ENCODE results near the gene XRCC4. TPM values are rescaled to one million over a fixed set of nuclear protein-coding genes. Genes with fewer than 3 reads are reported as not detected.

XRCC4 gene
- total RNA-seq, 1 donor, result 5.0 TPM

GRCh38 chr5:83393504-83393866 lies 316.1 kb downstream of the XRCC4 start:
- no peaks in the 10 kb centered on the region for H3K27me3 ChIP-seq (ENCODE audit: insufficient read depth, low read length)
- no peak overlapping the region for H3K4me3 ChIP-seq (ENCODE audit: low read length)
- no peaks in the 10 kb centered on the region for H3K9me3 ChIP-seq (ENCODE audit: low read depth, low read length)

DNA sequence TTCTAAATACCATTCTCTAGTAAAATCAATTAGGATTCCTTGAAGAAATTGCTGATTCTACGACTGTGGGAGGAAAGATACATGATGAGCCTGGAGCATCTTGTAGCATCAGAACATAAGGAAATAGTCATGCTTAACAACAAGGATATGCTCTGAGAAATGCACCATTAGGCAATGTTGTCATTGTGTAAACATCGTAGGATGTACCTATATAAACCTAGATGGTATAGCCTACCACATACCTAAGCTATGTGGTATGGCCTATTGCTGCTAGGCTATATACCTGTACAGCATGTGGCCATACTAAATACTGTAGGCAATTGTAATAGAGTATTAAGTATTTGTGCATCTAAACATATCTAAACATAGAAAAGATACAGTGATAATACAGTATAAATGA lies 316.8 kb downstream of the XRCC4 start:
- no peaks in the 10 kb centered on the region for H3K9me3 ChIP-seq (ENCODE audit: low read depth, low read length)
- H3K27me3 ChIP-seq (ENCODE audit: insufficient read depth, low read length), result no peaks in the 10 kb centered on the region
- H3K4me3 ChIP-seq (ENCODE audit: low read length), result no peak overlapping the region
- no peaks in the 10 kb centered on the region for H3K4me1 ChIP-seq (ENCODE audit: insufficient read depth, low read length)

More at GRCh38 chr5:83393504-83393866, 316.1 kb downstream of the XRCC4 start:
- no peaks in the 10 kb centered on the region for H3K4me1 ChIP-seq (ENCODE audit: insufficient read depth, low read length)

DNA sequence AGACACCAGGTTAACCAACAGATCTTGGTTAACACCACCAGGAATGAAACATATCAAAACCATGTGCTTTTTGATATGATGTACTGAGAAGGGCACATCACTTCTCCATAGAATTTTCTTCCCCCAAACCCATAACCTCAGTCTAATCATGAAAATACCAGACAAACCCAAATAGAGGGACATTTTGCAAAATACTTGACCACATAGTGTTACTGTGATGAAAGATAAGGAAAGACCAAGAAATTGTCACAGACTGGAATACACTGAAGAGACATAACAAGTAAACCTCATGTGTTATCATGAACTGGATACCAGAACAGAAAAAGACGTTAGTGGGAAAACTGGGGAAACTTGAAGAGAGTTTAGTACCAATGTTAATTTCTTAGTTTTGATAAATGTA lies 319.3 kb downstream of the XRCC4 start:
- Histone ChIP-seq H3K4me1 (ENCODE audit: insufficient read depth, low read length) (peaks cover 18% of the 10 kb centered on the region), H3K9me3 (ENCODE audit: low read depth, low read length) (no peaks in the 10 kb centered on the region), H3K27me3 (ENCODE audit: insufficient read depth, low read length) (no peaks in the 10 kb centered on the region), H3K4me3 (ENCODE audit: low read length) (no peak overlapping the region)

- Histone ChIP-seq H3K9me3 (ENCODE audit: low read depth, low read length) (no peaks in the 10 kb centered on the region), H3K27me3 (ENCODE audit: insufficient read depth, low read length) (no peaks in the 10 kb centered on the region)
Measured at GRCh38 chr5:83397658-83398057, 320.3 kb downstream of the XRCC4 start.

GRCh38 chr5:83400241-83400640 lies 322.9 kb downstream of the XRCC4 start:
- no peak overlapping the region for H3K4me3 ChIP-seq (ENCODE audit: low read length)
- H3K27me3 ChIP-seq (ENCODE audit: insufficient read depth, low read length), result no peaks in the 10 kb centered on the region
- H3K9me3 ChIP-seq (ENCODE audit: low read depth, low read length), result no peaks in the 10 kb centered on the region
- H3K4me1 ChIP-seq (ENCODE audit: insufficient read depth, low read length), result peaks cover 24% of the 10 kb centered on the region

More at GRCh38 chr5:83397658-83398057, 320.3 kb downstream of the XRCC4 start:
- Histone ChIP-seq H3K4me1 (ENCODE audit: insufficient read depth, low read length) (peaks cover 21% of the 10 kb centered on the region), H3K4me3 (ENCODE audit: low read length) (no peak overlapping the region)

DNA sequence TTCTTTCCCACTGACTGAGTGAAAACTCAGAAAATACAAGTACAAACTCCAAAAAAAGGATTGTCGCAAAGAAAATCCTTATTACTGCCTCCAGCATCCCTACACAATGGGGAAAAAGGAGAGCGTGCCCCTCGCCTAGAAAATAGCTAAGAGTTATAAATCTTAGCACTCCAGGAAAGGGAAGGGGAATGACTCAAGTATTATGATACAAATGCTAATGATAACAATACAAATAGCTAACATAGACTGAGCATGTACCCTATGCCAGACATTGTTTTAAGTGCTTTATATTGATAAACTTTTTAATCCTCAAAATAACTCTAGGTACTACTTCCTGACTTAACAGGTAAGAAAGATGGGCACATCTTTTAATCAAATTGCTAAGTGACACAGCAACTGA lies 323.4 kb downstream of the XRCC4 start:
- no peaks in the 10 kb centered on the region for H3K27me3 ChIP-seq (ENCODE audit: insufficient read depth, low read length)

DNA sequence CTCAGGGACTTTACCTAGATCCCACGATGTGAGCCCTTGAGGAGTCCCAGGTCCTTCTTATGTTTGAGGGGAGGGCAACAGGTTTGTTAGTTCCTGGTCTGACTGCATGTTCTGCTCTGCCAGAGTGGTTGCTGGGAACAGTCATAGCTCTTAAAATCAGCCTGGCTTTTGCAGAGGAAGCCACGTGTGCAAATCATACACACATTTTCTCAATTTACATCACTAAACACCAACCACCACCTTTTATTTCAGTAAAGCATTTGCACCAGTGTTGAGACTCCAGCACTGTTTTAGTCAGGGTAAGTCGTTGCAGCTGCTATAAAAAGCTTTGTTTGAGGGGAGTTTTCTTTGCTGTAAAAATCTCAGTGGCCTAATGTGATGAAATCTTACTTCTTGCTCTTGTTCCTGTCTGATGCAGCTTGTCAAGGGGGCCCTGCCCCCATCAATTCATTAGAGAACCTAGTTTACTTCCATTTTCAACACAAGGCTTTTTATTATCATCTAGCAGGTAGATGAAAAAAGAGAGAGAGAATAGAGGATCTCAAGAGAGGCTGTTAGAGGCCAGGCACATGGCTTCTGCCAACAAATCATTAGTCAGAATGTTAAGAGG lies 323.9 kb downstream of the XRCC4 start:
- Histone ChIP-seq H3K4me1 (ENCODE audit: insufficient read depth, low read length) (peaks cover 24% of the 10 kb centered on the region), H3K27me3 (ENCODE audit: insufficient read depth, low read length) (no peaks in the 10 kb centered on the region), H3K9me3 (ENCODE audit: low read depth, low read length) (no peaks in the 10 kb centered on the region), H3K4me3 (ENCODE audit: low read length) (no peak overlapping the region)

More for the DNA sequence above, 323.4 kb downstream of the XRCC4 start:
- peaks cover 24% of the 10 kb centered on the region for H3K4me1 ChIP-seq (ENCODE audit: insufficient read depth, low read length)
- no peaks in the 10 kb centered on the region for H3K9me3 ChIP-seq (ENCODE audit: low read depth, low read length)
- H3K4me3 ChIP-seq (ENCODE audit: low read length), result no peak overlapping the region

- peaks cover 24% of the 10 kb centered on the region for H3K4me1 ChIP-seq (ENCODE audit: insufficient read depth, low read length)
- H3K27me3 ChIP-seq (ENCODE audit: insufficient read depth, low read length), result no peaks in the 10 kb centered on the region
- no peaks in the 10 kb centered on the region for H3K9me3 ChIP-seq (ENCODE audit: low read depth, low read length)
- no peak overlapping the region for H3K4me3 ChIP-seq (ENCODE audit: low read length)
Measured at GRCh38 chr5:83401775-83402174, 324.4 kb downstream of the XRCC4 start.

Other genes starting within 250 kb of the XRCC4 start
- 71.7 TPM for gene TMEM167A, start 153 bp upstream of the XRCC4 start, total RNA-seq

All from mononuclear cell (primary cell).